Panc1 (cell line): ENCODE data around the gene NCAPG2.

Experiments used
- POLR2AphosphoS5 ChIP-seq: IDR thresholded peaks from 2 replicates; pipeline ENCODE4 v1.6.1; 2012; ENCODE audit warnings: mild to moderate bottlenecking, low read depth, low read length, moderate library complexity
- SIN3A ChIP-seq: IDR thresholded peaks from 2 replicates; pipeline ENCODE4 v1.6.1; 2012; ENCODE audit warnings: low read depth, mild to moderate bottlenecking, low read length, moderate library complexity, borderline replicate concordance; ENCODE audit not compliant: insufficient read depth
- TF ChIP-seq, protein P1 (sequence below): fragments of 450-650 bp; IDR thresholded peaks from 2 replicates; pipeline ENCODE4 v1.5.1; 2017; ENCODE audit warnings: mild to moderate bottlenecking
- TF ChIP-seq, protein P2 (sequence below), 2 experiments: IDR thresholded peaks; 2 replicates each; pipeline ENCODE4 v1.6.1; 2011 to 2012; ENCODE audit warnings: low read depth in 2 of 2, control low read depth in 1 of 2, low read length in 1 of 2, mild to moderate bottlenecking in 1 of 2, moderate library complexity in 1 of 2; ENCODE audit not compliant: insufficient read depth in 1 of 2

GRCh38 chr7:158694650-158695049, 10.0 kb downstream of the NCAPG2 start:
- no peak for TF ChIP-seq POLR2AphosphoS5
- TF ChIP-seq, protein P1, sequence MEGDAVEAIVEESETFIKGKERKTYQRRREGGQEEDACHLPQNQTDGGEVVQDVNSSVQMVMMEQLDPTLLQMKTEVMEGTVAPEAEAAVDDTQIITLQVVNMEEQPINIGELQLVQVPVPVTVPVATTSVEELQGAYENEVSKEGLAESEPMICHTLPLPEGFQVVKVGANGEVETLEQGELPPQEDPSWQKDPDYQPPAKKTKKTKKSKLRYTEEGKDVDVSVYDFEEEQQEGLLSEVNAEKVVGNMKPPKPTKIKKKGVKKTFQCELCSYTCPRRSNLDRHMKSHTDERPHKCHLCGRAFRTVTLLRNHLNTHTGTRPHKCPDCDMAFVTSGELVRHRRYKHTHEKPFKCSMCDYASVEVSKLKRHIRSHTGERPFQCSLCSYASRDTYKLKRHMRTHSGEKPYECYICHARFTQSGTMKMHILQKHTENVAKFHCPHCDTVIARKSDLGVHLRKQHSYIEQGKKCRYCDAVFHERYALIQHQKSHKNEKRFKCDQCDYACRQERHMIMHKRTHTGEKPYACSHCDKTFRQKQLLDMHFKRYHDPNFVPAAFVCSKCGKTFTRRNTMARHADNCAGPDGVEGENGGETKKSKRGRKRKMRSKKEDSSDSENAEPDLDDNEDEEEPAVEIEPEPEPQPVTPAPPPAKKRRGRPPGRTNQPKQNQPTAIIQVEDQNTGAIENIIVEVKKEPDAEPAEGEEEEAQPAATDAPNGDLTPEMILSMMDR = no peak
- no peak for TF ChIP-seq SIN3A
- TF ChIP-seq, protein P2, sequence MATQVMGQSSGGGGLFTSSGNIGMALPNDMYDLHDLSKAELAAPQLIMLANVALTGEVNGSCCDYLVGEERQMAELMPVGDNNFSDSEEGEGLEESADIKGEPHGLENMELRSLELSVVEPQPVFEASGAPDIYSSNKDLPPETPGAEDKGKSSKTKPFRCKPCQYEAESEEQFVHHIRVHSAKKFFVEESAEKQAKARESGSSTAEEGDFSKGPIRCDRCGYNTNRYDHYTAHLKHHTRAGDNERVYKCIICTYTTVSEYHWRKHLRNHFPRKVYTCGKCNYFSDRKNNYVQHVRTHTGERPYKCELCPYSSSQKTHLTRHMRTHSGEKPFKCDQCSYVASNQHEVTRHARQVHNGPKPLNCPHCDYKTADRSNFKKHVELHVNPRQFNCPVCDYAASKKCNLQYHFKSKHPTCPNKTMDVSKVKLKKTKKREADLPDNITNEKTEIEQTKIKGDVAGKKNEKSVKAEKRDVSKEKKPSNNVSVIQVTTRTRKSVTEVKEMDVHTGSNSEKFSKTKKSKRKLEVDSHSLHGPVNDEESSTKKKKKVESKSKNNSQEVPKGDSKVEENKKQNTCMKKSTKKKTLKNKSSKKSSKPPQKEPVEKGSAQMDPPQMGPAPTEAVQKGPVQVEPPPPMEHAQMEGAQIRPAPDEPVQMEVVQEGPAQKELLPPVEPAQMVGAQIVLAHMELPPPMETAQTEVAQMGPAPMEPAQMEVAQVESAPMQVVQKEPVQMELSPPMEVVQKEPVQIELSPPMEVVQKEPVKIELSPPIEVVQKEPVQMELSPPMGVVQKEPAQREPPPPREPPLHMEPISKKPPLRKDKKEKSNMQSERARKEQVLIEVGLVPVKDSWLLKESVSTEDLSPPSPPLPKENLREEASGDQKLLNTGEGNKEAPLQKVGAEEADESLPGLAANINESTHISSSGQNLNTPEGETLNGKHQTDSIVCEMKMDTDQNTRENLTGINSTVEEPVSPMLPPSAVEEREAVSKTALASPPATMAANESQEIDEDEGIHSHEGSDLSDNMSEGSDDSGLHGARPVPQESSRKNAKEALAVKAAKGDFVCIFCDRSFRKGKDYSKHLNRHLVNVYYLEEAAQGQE (IDR thresholded peaks at IDR 0.05; ENCODE audit: insufficient read depth in 1 of 2, low read depth in 2 of 2, low read length in 1 of 2) = no peak
